SHP77 treated with DMSO at 0.1 percent for 48 hours (cell line): ENCODE data around the gene MLKL.

ENCODE experiments used
- DNase-seq: peaks from one replicate; lab custom pipeline; 2025; lab: John Stamatoyannopoulos, UW

MLKL gene

DNA sequence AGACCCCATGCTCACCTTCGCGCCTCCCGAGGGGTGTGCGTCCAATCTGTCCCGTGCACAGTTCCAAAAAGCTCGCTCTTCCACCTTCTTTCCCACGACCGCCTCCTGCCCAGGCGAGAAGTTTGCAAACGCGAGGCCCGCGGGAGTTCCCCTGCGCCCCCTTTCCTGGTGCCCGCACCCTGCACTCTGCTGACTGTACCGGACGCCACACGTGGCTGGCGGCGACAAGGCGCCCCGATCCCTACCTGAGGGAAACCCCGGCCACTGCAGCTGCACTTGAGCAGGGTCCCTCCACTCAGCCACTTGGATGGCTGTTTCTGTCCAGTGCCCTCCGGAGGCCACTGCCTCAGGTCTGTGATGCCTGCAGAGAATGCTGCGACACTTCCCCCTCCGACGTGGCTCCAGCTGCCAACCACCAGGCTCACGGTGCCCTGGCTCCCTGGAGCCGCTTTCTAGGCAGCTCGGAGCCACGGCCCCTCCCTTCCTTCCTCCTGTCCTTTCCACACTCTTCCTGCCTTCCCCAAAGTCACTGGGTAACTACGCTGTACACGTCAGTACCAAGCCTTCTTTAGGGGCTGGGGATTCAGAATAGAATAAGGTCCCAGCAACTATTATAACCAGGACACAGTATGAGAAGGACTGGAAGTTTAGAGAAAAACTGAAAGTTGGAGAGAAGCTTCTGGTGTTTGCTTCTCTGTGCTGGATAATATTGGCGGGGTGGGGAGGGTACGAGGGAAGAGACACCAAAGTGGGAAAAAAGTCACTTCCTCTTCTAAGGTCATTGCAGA, at the start of gene MLKL:
Gene MLKL, minus strand, starts transcription at position 425 of the 788 bp plus-strand sequence. CDS start 5,105 bp downstream, outside the sequence.
- DNase-seq: peak; percentile 64

DNA sequence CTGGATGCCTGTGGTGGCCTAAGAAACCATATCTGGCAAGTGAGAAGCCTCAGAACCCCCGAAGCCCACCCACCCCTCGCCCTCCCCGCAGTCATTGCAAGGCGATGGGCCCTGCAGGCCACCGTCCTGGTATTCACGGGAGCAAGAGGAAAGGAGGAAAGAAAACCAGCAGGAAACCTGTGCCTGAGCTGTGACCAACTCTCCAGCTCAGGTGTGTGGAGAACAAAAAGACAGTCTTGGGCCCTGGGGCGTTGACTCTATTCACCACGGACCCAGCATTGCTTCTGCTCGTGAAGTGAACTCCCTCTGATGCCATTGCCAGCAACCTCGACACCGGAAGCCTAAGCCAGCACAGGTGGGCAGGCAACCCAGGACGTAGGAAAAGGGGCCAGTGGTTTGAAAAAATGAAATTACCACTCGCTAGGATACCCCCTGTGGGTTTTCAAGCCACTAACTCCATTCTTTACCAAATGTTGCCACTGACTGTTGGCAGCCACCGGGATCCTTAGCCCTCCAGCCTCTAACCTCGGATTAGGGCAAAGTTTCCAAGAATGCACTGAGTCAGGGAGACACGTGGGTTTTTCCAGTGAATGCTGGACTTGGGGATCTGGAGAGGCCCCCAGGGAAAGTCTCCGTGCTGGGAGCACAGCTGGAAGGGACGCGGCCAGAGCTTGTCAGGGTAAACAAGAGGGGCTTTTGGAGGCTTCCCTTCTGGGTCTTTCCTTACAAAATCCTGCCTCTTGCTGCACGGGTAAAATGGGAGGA, 48.8 kb upstream of the MLKL start:
- no peak for DNase-seq

DNA sequence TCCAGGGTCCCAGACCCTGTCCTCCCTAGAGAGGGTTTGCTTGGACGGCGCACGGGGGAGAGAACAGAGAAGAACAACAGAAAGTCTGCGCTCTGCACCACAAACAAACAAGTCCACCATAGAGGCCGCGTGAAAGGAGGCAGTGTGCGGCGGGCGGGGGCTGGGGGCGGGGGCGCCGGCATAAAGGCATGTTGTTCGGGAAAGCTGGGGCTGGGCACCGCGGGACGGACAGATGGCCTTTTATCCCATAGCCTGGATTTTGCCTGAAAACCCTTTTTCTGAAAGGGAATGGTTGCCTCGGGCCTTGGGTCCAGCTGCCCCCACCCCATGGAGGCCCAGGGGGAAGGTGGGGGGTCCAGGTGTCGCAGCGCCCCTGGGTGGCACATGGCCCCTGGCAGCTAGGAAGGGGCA, 48.0 kb upstream of the MLKL start:
- DNase-seq: no peak

DNA sequence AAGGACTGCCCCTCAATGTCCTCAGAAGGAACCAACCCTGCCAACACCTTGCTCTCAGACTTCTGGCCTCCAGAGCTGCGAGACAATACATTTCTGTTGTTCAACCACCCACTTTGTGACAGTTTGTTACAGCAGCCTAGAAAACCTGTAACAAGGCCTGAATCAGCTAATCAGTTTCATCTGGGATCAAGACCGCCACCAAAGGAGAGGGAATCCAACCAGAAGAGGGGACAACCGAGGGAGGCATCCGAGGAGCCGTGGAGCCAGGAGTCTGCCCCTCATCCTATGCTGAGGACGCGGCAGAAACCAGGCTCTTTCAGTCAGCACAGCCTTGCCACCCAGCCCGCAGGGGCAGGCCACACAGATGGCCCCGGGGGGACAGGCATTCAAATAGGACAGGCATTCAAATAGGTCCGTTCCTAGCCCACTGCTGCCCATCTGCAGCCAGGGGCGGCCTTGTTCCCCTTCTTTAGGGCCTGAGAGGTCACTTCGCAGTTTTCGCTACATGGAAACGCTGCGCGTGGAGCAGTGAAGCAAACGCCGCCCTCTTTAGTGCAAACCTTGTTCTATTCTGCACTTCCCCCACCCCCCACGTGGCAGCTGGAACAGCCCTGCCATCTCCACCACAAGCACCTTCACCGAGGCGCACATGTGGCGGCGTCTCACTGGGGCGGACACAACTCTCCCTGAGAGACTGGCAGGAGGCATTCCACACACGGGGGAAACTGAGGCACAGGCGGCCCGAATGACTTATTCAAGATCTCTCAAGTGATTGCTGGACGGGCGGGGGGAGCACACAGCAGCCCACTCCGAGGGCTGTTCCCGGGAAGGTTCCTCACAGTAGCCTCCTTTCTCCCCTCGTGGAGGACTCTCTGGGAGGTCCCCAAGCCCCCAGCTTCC, 47.3 kb upstream of the MLKL start:
- DNase-seq: no peak

DNA sequence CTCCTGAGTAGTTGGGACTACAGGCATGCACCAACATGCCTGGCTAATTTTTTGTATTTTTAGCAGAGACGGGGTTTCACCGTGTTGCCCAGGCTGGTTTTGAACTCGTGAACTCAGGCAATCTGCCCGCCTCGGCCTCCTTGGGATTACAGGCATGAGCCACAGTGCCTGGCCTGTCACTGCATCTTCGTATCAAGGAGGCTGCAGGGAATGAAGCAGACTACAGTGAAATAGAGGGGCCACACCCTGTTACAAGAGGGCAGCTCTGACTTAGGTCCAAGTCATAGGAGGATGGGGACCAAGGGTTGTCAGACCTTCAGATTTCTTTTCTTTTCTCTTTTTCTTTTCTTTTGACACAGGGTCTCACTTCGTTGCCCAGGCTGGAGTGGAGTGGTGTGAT, 45.3 kb upstream of the MLKL start:
- DNase-seq: no peak

DNA sequence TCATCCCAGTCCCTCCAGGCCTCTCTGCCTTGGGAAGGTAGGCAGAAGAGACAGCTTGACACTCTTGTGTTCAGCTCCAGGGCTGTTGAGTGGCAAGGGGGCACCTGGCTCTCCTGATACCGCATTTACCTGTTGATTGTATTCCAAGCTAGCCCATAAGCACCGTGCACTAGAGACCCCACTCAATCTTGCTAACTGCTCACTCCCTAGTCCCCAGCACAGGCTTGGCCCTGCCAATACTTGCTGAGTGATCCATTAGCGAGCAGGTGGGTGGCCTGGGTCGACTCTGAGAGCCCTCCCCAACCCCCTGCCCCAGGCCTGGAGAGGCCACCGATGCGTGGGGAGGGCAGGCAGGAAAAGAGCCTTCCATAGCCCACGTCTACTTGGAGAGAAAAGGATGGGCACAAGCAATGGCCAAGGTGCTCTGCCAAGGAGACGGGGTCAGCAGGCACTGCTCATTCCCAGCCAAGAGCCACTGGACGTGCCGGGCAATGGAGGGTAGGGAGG, 44.5 kb upstream of the MLKL start:
- DNase-seq: no peak

DNA sequence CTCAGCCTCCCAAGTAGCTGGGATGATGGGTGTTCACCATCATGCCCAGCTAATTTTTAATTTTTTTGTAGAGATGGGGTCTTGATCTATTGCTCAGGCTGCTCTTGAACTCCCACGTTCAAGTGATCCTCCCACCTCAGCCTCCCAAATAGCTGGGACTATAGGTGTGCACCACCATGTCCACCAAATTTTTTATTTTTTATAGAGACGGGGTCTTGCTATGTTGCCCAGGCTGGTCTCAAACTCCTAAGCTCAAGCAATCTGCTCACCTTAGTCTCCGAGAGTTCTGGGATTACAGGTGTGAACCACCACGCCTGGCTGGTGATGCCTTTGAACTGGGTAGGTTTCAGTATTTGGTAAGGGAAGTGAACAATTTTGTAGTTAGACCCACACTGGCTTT, 43.9 kb upstream of the MLKL start:
- DNase-seq: no peak

DNA sequence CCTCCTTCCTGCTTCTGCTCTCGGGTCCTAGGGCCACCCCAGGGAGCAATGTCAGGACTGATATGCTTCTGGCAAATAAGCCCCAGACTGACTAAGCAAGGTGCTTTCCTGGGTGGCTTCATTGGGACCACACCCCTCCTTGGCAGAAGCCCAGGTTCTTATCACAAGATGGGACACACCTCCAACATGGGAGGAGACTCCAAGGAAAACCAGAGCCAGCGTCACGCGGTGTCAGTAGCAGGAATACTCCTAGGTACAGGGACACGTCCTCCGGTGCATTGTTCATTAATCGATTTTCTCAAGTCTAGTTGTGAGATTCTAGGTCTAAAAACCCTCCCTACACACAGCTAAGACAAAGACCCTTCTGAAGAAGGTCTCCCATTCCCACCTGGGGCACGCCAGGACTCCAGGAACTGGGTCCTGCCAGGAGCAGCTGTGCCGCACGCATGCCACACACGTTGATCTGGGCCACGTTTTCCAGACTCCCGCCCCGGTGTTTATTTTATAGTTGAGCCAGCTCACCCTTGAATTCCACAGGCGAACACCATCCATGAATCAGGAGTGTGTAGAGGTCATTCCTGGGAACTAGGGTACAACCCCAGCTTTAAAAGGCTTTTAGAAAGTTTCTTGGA, 43.1 kb upstream of the MLKL start:
- peak; percentile 79 for DNase-seq

DNA sequence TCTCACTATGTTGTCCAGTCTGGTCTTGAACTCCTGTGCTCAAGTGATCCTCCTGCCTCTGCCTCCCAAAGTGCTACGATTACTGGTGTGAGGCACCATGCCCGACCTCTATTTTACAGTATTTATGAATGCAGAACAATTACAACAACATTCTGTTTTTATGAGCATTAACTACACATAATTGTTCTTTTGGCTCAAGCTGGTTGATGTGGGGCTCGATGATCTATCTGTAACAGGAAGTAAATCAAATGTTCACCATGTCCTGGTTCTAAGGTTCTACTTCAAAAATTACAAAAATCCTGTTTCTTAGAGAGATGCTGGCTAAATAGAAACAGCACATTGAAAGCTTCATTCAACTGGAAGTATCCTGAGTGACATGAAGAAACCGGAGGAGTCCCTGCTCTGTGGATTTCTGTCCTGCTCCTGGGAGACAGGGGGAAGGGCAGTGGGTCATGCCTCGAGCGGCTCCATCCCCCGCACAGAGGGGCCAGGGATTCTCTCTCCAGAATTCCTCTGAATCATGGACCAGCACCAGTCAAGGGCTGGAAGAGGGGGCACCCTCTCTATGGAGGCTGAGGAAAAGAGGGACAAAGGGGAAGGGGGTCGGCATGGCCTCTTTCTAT, 42.5 kb upstream of the MLKL start:
- peak; percentile 7 for DNase-seq

DNA sequence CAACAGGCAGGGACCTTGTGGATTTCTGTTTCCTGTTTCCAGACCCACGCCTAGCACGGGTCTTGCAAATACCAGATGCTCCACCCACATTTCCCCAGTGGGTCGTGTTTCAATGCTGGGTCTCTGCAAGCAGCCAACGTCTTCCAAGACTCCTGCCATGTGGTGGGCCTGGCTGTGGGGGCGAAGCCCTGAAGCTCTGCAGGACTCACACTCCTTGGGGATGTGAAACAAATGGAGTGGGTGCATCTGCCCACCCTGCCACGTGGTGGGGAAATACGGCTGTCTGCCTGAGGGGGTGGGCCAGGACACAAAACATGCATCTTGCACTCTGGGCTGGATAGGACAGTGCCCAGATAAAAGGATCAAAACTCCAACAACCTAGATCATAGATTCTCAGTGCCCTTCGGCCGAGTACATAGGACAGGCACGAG, 41.4 kb upstream of the MLKL start:
- no peak for DNase-seq

DNA sequence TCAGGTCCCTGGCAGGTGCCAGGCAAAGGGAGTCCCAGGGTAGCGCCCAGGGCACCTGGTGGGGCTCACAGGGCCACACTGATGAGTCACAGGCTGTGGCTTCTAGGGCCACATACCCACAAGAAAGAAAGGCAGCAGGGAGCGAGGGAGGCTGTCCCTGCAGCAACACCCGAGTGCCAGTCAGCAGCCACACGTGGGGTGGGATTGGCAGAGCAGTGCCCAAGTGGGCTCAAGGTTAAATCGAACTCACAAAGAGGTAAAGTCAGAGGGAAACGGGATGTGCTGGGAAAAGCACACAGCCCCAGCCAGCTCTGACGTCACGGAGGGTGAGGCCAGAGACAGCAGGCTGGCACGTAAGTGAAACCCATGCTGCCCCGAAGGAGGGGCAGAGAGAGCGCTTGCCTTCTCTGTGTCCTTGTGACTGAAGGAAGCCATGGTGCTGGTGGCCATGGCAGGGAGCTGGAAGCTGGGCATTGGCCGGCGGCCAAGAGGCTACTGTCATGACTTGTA, 40.2 kb upstream of the MLKL start:
- peak; percentile 61 for DNase-seq

DNA sequence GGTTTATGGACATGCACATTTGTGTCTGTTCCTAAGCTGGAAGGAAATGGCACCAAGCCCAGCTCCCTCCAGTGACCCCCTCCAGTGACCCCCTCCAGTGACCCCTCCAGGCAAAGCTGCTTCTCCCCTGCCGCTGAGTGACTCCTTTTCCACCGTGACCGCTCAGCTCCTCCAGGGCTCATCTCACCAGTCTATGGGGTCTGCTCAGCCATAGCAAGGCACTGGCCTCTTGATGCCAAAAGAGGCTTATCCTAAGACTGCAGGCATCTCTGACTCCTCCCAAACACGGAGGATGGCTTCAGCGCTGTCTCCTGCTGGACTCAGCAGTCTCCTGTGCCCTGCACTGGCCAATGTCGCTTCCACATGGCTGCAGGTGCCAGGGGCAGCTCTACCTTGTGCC, 38.6 kb upstream of the MLKL start:
- no peak for DNase-seq

DNA sequence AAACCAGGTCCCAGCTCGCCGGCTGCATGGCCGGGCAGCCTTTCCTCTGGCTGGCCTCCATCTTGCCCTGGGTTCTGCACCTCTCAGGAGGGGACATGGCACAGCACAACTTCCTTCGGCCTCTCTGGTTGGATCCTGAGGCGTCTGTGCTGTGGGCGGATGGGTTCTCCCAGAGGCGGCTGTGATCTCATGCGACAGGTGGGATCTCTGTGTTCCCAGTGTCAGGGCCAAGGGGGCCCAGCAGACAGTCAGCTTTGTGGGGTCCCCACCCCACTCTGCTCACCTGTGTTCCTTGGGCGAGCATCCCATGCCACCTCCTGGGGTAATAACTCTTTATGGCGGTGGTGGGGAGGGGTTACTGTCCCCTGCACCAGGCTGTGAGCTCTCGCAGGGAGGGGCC, 38.2 kb upstream of the MLKL start:
- no peak for DNase-seq

DNA sequence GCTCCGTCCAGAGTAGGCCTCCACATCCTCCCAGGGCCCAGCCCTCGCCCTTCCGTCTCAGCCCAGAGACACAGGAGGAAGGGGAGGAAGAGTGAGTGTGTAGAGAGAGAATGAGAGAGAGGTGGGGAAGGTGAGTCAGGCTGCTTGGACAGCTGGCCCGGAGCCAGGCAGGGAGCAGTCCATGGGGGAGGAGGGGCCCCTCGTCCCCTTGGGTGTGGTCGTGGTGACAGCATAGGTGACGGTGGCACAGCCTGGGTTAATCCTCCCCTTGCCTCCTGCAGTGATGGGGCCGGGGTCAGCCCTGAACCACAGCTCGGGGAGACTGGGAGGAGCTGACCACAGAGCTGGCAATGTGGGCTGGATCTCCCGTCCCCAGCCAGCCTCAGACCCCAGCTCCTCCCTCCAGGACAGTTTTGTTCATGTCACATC, 37.5 kb upstream of the MLKL start:
- no peak for DNase-seq

DNA sequence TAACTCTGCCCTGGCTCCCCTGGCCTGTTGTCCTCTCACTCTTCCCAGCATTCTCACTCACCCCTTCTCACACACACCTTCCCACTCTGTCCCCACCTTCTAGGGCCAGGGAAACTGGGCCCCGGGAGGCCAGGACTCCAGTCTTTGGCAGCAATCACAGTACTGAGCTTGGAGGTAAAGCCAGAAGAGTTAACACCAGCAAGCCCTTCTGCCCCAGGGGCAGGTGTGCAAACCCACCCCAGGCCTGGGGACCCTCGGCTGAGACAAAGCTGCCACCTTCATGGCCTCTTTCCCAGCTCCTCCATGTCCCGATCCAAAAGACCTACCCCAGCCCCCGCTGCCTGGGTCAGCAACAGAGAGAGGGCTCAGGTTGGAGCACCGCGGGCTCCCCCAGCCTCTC, 36.9 kb upstream of the MLKL start:
- DNase-seq: no peak

DNA sequence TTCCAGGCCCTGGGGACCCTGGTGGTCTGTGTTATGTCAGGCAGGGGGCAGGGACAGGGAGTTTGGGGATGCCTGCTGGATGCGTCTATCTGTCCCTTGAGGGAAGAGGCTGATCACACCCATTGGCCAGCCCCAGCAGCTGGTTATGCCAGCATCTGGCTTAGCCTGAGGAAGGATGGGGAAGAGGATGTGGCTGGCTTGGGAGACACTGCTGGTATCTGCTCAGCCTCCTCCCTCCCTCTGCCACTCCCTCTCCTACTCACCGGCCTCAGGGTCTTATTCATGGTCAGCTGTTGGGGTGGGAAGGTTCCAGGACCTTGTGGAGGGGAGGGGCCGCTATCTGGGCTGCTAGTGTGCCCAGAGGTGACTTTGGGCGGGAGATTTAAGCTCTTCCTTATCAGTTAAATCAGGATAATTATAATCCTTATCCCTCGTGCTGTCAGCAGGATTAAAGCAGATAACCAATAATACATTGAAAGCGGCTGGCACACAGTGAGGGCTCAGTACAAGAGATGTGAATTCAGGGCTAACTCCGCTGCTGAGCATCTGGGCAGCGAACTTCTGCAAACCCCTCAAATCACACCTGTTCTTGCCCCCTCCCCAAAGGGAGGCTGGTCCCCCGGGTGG, 36.0 kb upstream of the MLKL start:
- DNase-seq: no peak

DNA sequence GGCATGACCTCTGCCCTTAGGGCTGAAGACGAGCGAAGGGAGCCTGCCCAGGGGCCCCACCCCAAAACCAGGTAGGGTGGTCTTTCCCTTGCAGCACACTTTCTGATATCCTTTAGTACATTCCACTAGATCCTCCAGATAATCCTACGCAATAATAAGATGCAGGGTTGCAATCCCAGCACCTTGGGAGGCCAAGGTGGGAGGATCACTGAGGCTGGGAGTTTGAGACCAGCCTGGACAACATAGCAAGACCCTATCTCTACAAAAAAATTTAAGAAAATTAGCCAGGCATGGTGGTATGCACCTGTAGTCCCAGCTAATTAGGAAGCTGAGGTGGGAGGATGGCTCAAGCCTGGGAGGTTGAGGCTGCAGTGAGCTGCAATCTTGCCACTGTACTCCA, 34.9 kb upstream of the MLKL start:
- DNase-seq: no peak

DNA sequence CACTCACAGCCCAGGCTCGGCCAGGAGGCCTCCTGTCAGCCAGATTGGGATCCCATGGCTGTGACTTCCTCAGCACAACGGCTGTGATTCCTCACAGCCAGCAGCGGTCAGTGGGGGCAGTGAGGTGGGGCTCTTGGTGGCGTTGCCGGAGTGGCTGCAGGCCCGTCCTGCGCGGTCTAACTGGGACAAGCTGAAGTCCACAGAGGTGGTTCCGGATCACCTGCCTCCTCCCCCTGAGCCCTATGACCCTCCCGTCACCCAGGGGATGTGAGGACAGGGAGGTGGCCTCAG, 34.4 kb upstream of the MLKL start:
- DNase-seq: no peak

DNA sequence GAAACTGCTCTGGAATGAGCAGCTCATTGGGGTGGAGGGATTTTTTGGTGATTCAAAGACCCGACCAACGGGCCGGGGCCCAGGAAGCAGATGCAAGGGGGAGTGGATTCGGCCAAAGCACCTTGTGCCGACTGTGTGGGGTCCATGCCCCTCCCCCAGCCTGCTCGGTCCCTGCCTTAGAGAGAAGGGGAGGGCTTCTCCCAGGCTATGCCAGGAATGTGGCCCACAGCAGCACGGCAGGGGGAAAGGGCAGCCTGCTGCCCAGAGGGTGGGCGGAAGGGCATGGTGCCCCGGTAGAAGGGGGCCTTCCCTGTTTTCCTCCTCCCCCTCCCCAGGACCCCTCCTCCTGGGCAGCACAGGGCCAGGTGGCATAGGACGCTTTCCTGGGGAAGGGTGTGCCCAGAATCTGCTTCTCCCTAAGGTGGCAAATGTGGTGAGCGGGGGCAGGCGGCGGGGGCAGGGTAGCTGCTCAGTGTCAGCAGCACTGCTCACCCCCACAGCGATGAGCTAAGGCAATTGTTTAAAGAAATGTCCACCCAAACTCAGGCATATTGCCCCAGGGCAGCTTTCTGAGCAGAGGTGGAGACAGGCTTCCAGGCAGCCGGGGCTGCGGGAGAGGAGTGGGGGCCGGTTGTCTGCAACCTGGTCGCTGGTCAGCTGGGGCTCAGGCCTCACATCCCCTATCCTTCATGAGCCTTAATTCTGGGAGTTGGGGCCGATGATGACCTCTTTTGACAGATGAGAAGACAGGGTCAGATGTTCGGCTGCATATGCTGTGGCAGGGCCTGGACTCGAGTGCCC, 33.9 kb upstream of the MLKL start:
- DNase-seq: no peak
